ENCODE measurements around the gene ANAPC2. TPM values are rescaled to one million over a fixed set of nuclear protein-coding genes. Genes with fewer than 3 reads are reported as not detected.

Gene ANAPC2, protein sequence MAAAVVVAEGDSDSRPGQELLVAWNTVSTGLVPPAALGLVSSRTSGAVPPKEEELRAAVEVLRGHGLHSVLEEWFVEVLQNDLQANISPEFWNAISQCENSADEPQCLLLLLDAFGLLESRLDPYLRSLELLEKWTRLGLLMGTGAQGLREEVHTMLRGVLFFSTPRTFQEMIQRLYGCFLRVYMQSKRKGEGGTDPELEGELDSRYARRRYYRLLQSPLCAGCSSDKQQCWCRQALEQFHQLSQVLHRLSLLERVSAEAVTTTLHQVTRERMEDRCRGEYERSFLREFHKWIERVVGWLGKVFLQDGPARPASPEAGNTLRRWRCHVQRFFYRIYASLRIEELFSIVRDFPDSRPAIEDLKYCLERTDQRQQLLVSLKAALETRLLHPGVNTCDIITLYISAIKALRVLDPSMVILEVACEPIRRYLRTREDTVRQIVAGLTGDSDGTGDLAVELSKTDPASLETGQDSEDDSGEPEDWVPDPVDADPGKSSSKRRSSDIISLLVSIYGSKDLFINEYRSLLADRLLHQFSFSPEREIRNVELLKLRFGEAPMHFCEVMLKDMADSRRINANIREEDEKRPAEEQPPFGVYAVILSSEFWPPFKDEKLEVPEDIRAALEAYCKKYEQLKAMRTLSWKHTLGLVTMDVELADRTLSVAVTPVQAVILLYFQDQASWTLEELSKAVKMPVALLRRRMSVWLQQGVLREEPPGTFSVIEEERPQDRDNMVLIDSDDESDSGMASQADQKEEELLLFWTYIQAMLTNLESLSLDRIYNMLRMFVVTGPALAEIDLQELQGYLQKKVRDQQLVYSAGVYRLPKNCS
- 24.1 TPM for total RNA-seq

DNA sequence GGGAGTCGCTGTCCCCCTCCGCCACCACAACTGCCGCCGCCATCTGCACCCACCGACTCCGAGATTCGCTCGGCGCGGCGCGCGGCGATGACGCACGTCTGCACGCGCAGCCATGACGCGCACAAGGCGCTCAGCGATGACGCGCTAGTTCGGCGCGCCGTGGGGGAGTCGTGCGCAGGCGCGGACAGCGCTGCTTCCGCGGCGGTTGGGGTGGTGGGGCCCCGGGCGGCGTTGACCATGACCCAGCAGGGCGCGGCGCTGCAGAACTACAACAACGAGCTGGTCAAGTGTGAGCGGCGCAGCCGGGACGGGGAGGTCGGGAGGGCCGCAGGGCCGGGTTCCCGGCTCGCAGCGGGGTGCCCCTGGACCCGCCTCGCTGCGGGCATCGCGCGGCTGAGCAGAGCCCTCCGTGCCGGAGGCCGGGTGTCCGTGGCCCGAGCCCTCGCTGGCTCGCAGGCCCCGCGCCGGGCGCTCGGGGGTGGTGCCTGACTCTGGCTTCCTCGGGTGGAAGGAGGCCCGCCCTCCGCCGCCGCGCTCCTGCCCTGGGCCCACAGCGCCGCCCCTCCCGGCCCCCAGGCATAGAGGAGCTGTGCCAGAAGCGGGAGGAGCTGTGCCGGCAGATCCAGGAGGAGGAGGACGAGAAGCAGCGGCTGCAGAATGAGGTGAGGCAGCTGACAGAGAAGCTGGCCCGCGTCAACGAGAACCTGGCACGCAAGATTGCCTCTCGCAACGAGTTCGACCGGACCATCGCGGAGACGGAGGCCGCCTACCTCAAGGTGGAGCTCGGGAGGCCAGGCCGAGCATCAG, at the start of gene ANAPC2, which contains the start of gene SSNA1:
ANAPC2 (minus strand) TSS at position 71 of the 807 bp plus-strand sequence; CDS start at position 43, 28 bp downstream.
SSNA1 (plus strand) TSS at position 187 of the 807 bp plus-strand sequence; CDS start at position 238, 51 bp downstream.
- intact Hi-C loops (cut with DNase I): loop anchor here (1.0 kb wide), 5 partner anchors 12 to 705 kb away; partner anchors contain the start of genes NDOR1, SEC16A, TMEM203 and TPRN
- DNase-seq (ENCODE audit: low spot score in 2 of 2): peak; percentile 70 to 95
- Histone ChIP-seq H3K9me3 (no peaks in the 10 kb centered on the region), H3K4me1 (peaks cover 23 to 38% of the 10 kb centered on the region in 2 donors), H3K4me3 (peak within 1 kb of the TSS; percentile 85 to 91), H3K27me3 (no peaks in the 10 kb centered on the region), H3K36me3 (peaks cover 31 to 45% of the 10 kb centered on the region in 2 donors), H3K27ac (peak within 1 kb of the TSS; percentile 86 to 89)
- TF ChIP-seq, protein P1, sequence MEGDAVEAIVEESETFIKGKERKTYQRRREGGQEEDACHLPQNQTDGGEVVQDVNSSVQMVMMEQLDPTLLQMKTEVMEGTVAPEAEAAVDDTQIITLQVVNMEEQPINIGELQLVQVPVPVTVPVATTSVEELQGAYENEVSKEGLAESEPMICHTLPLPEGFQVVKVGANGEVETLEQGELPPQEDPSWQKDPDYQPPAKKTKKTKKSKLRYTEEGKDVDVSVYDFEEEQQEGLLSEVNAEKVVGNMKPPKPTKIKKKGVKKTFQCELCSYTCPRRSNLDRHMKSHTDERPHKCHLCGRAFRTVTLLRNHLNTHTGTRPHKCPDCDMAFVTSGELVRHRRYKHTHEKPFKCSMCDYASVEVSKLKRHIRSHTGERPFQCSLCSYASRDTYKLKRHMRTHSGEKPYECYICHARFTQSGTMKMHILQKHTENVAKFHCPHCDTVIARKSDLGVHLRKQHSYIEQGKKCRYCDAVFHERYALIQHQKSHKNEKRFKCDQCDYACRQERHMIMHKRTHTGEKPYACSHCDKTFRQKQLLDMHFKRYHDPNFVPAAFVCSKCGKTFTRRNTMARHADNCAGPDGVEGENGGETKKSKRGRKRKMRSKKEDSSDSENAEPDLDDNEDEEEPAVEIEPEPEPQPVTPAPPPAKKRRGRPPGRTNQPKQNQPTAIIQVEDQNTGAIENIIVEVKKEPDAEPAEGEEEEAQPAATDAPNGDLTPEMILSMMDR (IDR thresholded peaks at IDR 0.05): peak in 2 of 3 experiments; percentile 15 to 35

DNA sequence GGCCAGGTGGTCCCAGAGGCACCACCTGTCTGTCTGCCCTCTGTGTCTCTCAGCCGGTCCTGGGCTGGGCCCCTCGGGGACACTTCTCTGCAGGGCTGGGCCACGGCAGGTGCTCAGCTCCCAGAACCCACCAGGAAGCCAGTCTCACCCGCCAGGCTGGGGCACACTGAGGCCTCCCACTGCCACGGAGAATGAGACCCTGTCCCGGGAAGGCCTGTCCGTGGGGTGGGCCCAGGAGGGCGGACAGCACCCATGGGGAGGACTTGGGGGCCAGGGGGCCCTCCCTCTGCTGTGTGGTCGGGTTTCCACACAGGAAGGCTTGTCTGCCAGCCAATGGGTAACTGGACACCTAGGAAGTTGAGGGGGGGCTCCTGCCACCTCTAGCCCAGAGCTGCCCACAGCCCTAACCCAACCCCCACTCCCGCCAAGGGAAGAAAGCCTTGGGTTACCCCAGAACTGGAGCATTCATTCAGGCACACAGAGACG, 48.6 kb upstream of the ANAPC2 start:
- no peak overlapping the region for H3K4me3 ChIP-seq
- no peak for DNase-seq (ENCODE audit: low spot score in 2 of 2)
- H3K4me1 ChIP-seq: peaks cover 1 to 19% of the 10 kb centered on the region in 2 donors
- intact Hi-C loops (cut with DNase I): no loop called here
- no peaks in the 10 kb centered on the region for H3K36me3 ChIP-seq
- TF ChIP-seq, protein P1 (IDR thresholded peaks at IDR 0.05): no peak
- H3K27me3 ChIP-seq: no peaks in the 10 kb centered on the region
- H3K9me3 ChIP-seq: no peaks in the 10 kb centered on the region
- H3K27ac ChIP-seq: no peak overlapping the region

DNA sequence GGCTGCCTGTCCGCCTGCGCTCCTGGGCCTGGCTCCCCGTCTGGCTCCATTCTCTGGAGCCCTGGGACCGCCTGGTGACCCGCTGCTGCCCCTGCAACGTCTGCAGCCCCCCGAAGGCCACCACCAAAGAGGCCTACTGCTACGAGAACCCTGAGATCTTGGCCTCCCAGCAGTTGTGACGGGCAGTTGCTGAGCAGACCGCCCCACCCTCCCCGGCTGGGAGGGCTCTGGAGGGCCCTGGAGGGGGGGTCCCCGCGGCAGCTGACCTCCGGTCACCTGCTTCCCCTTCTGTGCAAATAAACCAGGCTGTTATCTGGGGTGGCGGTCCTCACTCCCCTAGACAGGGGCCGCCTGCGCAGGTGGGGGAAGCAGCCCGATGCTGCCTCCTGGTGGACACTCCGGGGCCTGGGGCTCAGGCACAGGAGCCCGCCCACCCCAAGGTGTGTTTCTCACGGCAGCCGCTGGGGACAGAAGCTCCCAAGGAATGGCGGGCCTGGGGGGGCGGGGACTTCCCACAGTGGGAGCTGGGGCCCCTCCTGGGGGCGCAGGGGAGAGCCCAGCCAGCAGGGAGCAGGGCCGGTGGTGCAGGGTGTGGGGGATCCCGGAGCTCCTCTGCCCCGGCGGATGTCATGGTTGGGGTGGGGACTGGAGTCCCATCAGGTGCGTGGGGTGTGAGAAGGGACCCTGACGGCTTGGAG, 48.0 kb upstream of the ANAPC2 start:
- peaks cover 0 to 17% of the 10 kb centered on the region in 2 donors for H3K4me1 ChIP-seq
- H3K27me3 ChIP-seq: no peaks in the 10 kb centered on the region
- H3K4me3 ChIP-seq: peak overlapping the region in 1 of 2 donors; percentile 32
- H3K36me3 ChIP-seq: no peaks in the 10 kb centered on the region
- H3K9me3 ChIP-seq: no peaks in the 10 kb centered on the region
- intact Hi-C loops (cut with DNase I): no loop called here
- DNase-seq (ENCODE audit: low spot score in 2 of 2): peak; percentile 29 to 90
- TF ChIP-seq, protein P1 (IDR thresholded peaks at IDR 0.05): peak; percentile 94 to 99 (median 99)
- H3K27ac ChIP-seq: no peak overlapping the region

DNA sequence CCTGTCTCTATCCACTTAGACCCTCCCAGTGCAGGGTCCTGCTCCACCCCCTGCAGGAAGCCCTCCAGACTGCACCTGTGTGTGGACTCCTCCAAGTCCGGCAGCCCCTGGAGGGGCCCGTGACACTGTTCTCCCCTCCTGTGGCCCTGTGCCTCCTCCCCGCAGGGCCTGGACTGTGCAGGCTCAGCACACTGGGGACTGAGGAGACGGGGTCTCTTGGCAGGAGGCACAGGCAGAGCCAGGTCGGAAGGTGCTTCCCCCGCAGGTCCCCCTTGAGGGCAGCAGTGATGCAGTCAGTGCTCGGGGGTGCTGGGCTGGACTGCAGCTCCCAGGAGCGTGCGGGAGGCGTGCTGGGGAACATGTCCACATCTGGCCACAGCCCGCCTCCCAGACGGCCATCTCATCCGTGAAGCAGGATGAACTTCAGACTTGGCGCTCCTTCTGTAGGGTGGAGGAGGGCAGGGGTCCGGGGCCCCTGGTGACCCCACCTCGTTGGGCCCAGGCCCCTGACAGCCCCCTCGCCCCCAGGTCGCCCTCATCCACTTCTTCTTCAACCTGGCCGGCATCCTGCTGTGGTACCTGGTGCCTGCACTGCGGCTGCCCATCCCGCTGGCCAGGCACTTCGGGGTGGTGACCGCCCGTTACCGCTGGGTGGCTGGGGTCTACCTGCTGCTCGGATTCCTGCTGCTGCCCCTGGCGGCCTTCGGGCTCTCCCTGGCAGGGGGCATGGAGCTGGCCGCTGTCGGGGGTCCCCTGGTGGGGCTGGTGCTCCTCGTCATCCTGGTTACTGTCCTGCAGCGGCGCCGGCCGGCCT, 47.3 kb upstream of the ANAPC2 start:
- H3K9me3 ChIP-seq: no peaks in the 10 kb centered on the region
- no peak overlapping the region for H3K27ac ChIP-seq
- H3K36me3 ChIP-seq: no peaks in the 10 kb centered on the region
- no peaks in the 10 kb centered on the region for H3K27me3 ChIP-seq
- intact Hi-C loops (cut with DNase I): no loop called here
- TF ChIP-seq, protein P1 (IDR thresholded peaks at IDR 0.05): no peak
- H3K4me1 ChIP-seq: peaks cover 0 to 17% of the 10 kb centered on the region in 2 donors
- no peak for DNase-seq (ENCODE audit: low spot score in 2 of 2)
- peak overlapping the region in 1 of 2 donors; percentile 32 for H3K4me3 ChIP-seq

Measured in ascending aorta (tissue), 2 donors.